HCT116 (cell line): ENCODE results near the gene SLC35F6.

Source experiments
- EZH2 ChIP-seq: fragments of 200-600 bp; sonication (generic); IDR thresholded peaks from 2 replicates; pipeline ENCODE4 v1.6.1; 2017; ENCODE audit warnings: antibody characterized with exemption, mixed run types
- EZH2phosphoT487 ChIP-seq: fragments of 200-600 bp; IDR thresholded peaks from 2 replicates; pipeline ENCODE4 v1.6.1; 2018; ENCODE audit warnings: antibody characterized with exemption, borderline replicate concordance
- MAX ChIP-seq: IDR thresholded peaks from 2 replicates; pipeline ENCODE4 v1.6.1; 2012
- POLR2A ChIP-seq: IDR thresholded peaks from 2 replicates; pipeline ENCODE4 v1.7.0; 2011; ENCODE audit warnings: borderline replicate concordance; ENCODE audit not compliant: insufficient read depth, insufficient read length; ENCODE audit errors: extremely low read depth
- POLR2AphosphoS5 ChIP-seq: IDR thresholded peaks from 2 replicates; pipeline ENCODE4 v1.6.1; 2011; ENCODE audit warnings: mild to moderate bottlenecking, low read depth, low read length, moderate library complexity
- REST ChIP-seq: IDR thresholded peaks from 2 replicates; pipeline ENCODE4 v1.6.1; 2012; ENCODE audit warnings: low read depth
- SRF ChIP-seq: IDR thresholded peaks from 2 replicates; pipeline ENCODE4 v1.6.1; 2012; ENCODE audit warnings: low read depth
- TCF7L2 ChIP-seq: IDR thresholded peaks from 2 replicates; pipeline ENCODE4 v1.7.0; 2011; ENCODE audit warnings: borderline replicate concordance, inconsistent platforms; ENCODE audit not compliant: insufficient read depth, insufficient read length; ENCODE audit errors: extremely low read depth
- TF ChIP-seq, protein P1 (sequence below), 3 experiments: fragments of 200-600 bp in 1 of 3; sonication (generic) in 1 of 3; IDR thresholded peaks in 2 of 3; conservative IDR thresholded peaks in 1 of 3; 2 replicates each; pipeline ENCODE4 v1.5.1; 2012 to 2017; ENCODE audit warnings: low read depth in 2 of 3, low read length in 2 of 3, antibody characterized with exemption in 1 of 3, borderline replicate concordance in 1 of 3, control low read depth in 1 of 3, mild to moderate bottlenecking in 1 of 3, mixed read lengths in 1 of 3, mixed run types in 1 of 3, moderate library complexity in 1 of 3; ENCODE audit not compliant: insufficient read depth in 1 of 3

DNA sequence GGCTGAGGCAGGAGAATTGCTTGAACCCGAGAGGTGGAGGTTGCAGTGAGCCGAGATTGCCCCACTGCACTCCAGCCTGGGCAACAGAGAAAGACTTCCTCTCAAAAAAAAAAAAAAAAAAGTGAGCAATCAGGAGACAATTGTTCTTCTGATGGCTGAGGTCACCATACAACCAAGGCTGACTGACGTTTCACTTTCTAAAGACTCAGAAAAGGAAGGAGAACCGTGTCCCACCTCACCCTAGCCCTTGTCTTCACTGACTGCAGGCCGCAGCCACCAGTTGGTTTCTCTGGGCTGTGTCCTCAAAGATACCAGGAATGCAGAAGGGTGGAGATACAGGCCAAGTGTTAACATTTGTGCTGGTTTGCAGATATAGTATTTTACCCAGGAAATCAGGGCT lies 7.7 kb upstream of the SLC35F6 start:
- TF ChIP-seq, protein P1, sequence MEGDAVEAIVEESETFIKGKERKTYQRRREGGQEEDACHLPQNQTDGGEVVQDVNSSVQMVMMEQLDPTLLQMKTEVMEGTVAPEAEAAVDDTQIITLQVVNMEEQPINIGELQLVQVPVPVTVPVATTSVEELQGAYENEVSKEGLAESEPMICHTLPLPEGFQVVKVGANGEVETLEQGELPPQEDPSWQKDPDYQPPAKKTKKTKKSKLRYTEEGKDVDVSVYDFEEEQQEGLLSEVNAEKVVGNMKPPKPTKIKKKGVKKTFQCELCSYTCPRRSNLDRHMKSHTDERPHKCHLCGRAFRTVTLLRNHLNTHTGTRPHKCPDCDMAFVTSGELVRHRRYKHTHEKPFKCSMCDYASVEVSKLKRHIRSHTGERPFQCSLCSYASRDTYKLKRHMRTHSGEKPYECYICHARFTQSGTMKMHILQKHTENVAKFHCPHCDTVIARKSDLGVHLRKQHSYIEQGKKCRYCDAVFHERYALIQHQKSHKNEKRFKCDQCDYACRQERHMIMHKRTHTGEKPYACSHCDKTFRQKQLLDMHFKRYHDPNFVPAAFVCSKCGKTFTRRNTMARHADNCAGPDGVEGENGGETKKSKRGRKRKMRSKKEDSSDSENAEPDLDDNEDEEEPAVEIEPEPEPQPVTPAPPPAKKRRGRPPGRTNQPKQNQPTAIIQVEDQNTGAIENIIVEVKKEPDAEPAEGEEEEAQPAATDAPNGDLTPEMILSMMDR (IDR thresholded peaks at IDR 0.05 in 2 of 3, conservative IDR thresholded peaks at IDR 0.05 in 1 of 3; ENCODE audit: borderline replicate concordance in 1 of 3, insufficient read depth in 1 of 3, low read depth in 2 of 3, low read length in 2 of 3), result no peak
- TF ChIP-seq POLR2A (no peak), TCF7L2 (no peak), EZH2phosphoT487 (no peak), MAX (no peak), REST (no peak), SRF (no peak), POLR2AphosphoS5 (no peak), EZH2 (no peak)
